Epithelial cell of proximal tubule (primary cell): ENCODE measurements around the gene UBE2G2. TPM values are rescaled to one million over a fixed set of nuclear protein-coding genes. Genes with fewer than 3 reads are reported as not detected.

Source experiments
- DNase-seq: peaks from one replicate; pipeline ENCODE4 v3.0.0-alpha.2; 2011; ENCODE audit warnings: low read depth
- H3K4me3 ChIP-seq: 2 replicates; pipeline ENCODE4 v1.5.1; 2011; ENCODE audit warnings: low read depth, mild to moderate bottlenecking, low read length
- total RNA-seq: library from RNA; depleted of rRNA; stranded (reverse); fragments of >200 nt; gene quantifications from 2 replicates; pipeline ENCODE4 v1.2.3, GENCODE V29; 2015
- TF ChIP-seq, protein P1 (sequence below): conservative IDR thresholded peaks from 2 replicates; pipeline ENCODE4 v1.5.1; 2012; ENCODE audit warnings: low read depth, mild to moderate bottlenecking, low read length

Gene UBE2G2
- total RNA-seq, 1 donor from 2014 or later, result 29.6 TPM

DNA sequence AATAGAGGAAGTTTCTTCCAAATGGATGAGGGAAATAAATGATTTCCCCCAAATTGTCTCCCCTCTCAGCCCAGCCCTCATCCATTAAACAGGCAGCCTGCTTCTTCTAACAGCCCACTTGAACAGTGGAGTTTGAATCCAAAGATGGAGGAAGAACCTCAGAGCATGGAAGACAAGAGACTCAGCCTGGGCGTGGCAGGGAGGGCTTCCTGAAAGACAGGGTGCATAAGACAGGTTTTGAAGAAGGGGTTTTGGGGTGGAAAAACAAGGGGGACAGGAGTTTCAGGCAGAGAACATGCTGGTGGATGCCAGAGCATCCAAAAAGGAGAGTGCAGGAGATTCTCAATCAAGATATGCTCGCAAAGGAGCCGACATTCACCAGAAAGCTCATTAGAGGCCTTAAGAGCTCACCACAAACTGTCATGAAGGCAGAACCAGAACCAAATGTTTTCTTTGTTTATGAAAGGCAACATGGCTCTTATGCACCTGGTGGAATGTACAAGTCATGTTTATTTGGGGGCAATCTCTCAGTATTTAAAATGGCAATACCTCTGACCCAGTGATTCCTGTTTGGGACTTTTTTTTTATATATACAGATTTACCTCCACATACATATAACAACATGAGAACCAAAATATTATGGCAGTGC, 63.8 kb downstream of the UBE2G2 start:
- no peak overlapping the region for H3K4me3 ChIP-seq
- no peak for DNase-seq
- TF ChIP-seq, protein P1, sequence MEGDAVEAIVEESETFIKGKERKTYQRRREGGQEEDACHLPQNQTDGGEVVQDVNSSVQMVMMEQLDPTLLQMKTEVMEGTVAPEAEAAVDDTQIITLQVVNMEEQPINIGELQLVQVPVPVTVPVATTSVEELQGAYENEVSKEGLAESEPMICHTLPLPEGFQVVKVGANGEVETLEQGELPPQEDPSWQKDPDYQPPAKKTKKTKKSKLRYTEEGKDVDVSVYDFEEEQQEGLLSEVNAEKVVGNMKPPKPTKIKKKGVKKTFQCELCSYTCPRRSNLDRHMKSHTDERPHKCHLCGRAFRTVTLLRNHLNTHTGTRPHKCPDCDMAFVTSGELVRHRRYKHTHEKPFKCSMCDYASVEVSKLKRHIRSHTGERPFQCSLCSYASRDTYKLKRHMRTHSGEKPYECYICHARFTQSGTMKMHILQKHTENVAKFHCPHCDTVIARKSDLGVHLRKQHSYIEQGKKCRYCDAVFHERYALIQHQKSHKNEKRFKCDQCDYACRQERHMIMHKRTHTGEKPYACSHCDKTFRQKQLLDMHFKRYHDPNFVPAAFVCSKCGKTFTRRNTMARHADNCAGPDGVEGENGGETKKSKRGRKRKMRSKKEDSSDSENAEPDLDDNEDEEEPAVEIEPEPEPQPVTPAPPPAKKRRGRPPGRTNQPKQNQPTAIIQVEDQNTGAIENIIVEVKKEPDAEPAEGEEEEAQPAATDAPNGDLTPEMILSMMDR, result no peak

DNA sequence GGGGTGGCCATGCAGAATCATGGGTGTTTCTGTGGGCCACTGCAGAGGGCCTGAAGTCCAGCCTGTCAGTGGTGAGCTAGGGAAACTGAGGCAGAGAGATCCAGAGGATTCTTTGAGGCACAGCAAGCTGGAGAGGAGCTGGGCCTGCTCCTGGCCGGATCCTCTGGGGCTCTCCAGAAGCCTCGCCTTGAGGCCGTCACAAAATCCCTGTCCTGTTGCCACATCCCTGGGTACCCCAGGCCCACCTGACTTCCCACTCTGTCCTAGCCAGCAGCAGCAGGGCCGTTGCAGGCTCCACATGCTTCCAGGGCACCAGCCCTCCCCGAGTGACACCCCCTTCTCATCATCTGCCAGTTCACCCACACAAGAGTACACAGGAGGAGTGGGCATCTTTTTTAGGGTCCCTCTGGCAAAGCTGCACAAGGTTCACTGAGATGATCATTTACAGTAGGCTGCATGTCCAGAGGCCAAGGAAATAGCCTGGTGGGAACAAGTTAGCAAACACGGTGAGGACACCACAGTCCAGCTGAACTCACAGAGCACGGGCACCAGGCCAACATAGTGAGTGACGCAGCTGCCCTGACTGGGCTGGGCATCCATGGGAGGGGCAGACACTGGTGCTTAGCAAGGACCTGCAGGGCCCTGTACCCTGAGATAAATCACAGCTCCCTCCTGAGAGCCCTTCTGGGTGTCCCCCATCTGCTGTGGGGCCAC, 65.2 kb downstream of the UBE2G2 start:
- TF ChIP-seq, protein P1, result no peak
- no peak overlapping the region for H3K4me3 ChIP-seq
- DNase-seq, result no peak

DNA sequence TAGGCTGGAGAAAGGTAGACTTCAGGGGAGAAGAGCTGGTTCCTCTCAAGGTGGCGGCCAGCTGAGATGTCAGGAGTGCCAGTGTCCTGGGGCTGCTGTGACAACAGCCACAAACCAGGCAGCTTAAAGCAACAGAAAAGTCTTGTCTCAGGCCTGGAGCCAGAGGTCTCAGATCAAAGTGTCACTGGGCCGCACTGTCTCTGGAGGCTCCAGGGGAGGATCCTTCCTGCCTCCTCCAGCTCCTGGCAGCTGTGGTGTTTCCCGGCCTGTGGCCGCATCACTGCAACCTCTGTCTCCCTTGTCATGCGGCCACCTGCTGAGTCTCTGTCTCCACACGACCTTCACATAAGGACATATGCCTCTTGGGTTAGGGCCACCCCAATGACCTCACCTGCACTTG, 65.8 kb downstream of the UBE2G2 start:
- no peak for DNase-seq
- TF ChIP-seq, protein P1, result no peak
- H3K4me3 ChIP-seq, result no peak overlapping the region

DNA sequence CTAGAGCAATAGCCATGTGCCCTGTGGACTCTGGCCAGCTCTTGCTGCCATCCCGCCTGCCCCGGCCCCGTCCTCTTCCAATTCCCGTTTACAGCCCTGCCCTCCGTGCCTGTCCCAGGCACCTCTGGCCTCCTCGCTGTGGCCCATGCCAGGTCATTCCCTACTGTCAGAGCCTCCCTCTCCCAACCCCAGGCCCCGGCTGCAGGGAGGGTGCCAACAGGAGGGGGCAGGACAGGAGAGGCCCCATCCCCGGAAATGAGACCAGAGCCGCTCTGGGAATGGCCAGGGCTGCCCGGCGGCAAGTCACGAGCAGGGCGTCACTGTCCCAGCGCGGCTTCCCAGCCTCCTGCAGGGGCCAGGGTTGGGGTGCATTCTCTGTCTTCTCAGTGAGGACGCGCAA, 66.8 kb downstream of the UBE2G2 start:
- TF ChIP-seq, protein P1, result no peak
- DNase-seq, result no peak
- H3K4me3 ChIP-seq, result no peak overlapping the region

DNA sequence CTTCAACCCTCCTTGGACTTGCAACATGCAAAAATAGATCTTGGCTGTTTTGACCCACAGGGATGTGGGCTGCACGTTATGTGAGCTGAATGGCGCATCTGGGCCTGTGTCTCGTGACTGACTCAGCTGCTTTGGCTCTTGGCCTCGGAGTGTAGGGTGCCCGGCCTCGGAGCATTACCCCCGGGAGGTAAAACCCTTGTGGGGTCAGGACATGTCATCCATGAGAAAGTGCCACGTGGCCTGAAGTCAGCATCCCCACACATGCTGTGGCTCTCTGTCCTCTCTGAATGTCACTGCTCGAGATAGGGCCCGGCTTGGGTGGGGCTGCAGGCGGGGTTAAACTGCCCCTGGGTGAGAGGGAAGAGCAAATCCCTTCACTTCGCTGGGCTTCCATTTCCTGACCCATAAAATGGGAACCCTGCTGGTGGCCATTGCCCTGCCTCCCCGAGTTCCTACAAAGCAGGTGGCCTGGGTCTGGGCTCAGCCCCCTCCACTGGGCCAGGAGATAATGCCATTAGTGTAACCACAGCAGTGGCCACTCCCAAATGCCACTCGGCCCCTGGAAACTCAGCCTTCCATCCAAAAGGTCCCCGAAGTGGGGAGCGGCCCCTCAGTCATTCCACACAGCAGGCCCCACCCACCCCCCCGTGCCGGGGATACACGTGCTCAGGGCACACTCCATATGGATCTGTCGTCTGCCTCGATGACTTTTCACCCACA, 67.4 kb downstream of the UBE2G2 start:
- TF ChIP-seq, protein P1, result no peak

DNA sequence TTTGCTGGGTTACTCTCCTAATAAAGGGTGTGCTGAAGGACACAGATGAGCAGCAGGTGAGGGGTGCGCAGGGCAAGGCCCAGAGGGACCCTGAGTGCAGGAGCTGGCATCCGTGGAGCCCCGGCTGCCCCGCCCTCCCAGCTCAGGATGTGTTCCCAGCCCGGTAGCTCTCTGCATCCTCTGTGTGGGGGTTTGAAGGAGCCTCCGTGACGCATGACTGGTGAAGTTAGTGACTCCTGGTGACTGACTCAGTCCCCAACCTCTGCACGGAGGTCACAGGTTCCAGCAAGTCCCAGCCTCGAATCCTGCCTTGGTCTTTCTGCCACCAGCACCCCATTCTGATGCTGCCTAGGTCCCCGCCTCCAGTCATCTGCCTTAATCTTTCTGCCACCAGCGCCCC, 68.7 kb downstream of the UBE2G2 start:
- H3K4me3 ChIP-seq, result no peak overlapping the region
- DNase-seq, result no peak
- TF ChIP-seq, protein P1, result no peak

More for the DNA sequence above, 67.4 kb downstream of the UBE2G2 start:
- no peak for DNase-seq
- H3K4me3 ChIP-seq, result no peak overlapping the region
